T-helper 9 cell (primary cell): Measurements from ENCODE around the gene NPHP4.

Experiments used
- DNase-seq: peaks from one replicate; pipeline ENCODE4 v3.0.0-alpha.2; 2020

Gene NPHP4

GRCh38 chr1:6003568-6004411 is 11.6 kb upstream of the NPHP4 start:
- DNase-seq, result no peak

- DNase-seq, result no peak
Observed at GRCh38 chr1:6002714-6003501, 10.7 kb upstream of the NPHP4 start.

DNA sequence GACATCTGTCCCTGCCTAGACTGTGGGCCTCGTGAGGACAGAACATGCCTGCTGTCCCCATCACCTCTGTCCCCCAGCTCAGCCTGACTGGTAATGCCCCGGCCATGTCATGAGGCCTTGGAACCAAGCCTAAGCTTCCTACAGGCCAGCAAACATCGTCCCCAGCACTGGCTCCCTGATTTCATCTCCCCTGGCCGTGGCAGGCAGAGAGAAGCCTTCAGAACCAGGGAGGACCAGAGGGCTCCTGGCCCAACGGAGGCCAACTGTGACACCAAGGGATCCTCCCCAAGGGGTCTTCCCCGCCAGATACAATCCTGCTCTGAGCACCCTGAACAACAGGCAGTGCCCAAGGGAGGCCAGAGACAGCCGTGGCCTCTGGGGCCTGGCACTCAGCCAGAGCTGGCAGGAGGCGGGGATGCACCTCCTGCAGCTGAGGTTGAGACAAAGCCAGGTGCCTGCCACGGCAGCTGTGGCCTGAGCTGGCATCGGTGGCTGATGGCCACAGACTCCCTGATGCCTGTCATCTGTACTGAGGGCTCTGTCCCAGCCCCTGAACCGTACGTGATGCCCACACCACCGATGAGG is 9.9 kb upstream of the NPHP4 start:
- DNase-seq, result no peak

- no peak for DNase-seq
Observed at GRCh38 chr1:6000444-6001288, 8.4 kb upstream of the NPHP4 start.

DNA sequence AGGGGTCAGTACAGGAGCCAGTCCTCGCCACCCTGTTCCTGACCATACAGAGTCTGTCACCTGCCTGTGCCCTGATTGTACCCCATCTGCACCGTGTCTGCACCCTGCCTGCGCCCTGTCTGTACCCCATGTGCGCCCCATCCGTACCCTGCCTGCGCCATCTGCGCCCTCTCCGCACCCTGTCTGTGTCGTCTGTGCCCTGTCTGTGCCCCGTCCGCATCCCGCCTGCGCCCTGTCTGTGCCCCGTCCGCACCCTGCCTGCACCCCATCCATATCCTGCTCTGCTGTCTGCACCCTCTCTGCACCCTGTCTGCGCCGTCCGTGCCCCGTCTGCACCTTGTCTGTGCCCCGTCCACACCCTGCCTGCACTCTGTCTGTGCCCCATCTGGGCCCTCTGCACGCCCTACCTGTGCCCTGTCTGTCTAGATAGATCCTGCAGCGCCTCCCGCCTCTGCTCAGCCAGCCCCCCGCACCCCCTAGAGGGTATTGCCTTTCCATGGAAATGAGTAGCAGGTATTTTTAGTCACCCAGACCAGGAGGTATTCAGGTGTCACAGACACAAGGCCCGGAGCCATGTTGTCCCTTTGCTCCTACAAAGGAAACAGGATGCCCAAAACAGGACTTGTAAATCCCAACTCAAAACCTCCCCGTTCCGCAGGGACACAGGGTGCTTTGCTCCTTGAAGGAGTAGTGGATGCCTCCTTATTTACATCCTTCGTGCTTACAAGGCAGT is 7.7 kb upstream of the NPHP4 start:
- DNase-seq, result no peak

GRCh38 chr1:5998906-5999301 is 6.7 kb upstream of the NPHP4 start:
- no peak for DNase-seq

GRCh38 chr1:5998051-5998905 is 6.1 kb upstream of the NPHP4 start:
- DNase-seq, result no peak

DNA sequence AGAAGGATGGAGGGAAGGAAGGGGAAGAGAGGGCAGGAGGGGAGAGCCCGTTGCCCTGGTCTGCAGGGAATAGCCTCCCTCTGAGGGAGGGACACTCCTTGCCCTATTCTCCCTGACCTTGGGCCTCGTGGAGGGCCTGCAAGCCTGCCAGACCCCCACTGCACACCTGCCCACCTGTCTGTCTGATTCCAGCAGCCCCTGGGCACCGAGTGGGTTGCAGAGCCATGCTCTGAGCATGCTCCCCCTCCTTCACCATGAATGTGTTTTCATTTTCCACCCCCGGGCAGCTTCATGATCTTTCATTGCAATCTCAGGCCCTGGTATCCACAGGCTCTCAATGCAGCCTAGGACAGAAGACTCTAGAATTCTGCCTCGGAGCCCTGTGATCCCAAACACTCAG is 5.1 kb upstream of the NPHP4 start:
- no peak for DNase-seq

DNA sequence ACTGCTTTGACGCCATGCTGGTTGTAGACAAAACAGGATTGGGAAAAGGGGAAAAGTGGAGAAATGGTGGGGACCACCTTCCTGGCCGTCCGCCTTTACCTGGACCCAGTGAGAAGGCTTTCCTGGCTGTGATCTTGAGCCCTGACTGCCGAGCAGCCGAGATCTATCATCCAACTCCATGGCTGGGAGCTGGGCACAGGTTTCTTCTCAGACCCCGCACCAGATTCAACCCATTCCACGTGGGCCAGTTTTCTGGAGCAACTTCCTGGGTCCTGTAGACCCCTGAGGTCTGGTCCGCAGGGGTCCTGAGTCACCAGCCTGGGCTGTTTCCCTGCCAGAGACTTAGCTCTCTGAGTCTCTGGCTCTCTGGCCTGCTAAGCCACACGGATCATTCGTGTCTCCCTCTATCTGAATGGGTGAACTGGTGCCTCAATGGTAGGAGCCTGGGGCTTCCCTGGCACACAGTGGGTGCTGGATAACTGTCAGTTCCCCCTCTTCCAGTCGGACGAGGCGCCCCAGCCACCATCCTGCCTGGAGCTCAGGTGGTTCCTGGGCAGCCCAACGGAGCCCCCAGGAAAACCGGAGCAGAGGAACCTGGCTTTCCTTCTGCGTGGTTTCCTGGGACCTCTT is 4.5 kb upstream of the NPHP4 start:
- no peak for DNase-seq

DNA sequence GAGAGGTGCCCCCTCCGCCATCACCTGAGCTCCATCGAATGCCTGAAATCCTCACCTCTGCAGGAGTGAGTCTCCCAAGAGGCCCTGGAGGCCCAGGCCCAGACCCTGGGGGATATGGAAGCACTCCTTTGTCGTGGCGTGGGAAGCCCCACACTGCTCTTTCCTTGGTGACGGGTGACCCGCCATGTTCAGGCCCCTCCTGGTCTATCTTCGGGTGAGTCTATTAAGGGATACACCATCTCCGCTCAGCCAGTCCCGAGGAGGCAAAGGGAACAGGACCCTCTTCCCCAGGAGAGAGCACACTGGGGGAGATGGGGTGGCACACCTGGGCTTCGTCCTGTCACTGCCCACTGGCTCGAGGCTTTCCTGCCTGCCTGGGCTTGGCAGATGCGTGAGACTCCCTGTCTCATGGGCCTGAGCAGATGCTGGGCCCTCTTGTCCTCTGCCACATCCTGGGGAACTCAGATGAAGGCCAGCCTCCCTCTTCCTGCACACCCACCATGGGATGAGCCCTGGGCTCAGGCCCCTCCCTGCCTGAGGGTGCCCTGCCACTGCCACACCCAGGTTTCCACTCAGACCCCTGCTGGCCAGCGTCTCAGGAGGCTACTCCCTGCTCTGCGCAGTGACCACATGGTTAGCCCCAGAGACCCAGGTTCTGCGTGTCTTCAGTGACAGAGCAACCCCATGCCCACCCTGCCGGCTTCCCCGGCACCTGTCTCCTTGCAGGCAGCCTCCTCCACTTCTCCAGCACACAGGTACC is 3.8 kb upstream of the NPHP4 start:
- no peak for DNase-seq

DNA sequence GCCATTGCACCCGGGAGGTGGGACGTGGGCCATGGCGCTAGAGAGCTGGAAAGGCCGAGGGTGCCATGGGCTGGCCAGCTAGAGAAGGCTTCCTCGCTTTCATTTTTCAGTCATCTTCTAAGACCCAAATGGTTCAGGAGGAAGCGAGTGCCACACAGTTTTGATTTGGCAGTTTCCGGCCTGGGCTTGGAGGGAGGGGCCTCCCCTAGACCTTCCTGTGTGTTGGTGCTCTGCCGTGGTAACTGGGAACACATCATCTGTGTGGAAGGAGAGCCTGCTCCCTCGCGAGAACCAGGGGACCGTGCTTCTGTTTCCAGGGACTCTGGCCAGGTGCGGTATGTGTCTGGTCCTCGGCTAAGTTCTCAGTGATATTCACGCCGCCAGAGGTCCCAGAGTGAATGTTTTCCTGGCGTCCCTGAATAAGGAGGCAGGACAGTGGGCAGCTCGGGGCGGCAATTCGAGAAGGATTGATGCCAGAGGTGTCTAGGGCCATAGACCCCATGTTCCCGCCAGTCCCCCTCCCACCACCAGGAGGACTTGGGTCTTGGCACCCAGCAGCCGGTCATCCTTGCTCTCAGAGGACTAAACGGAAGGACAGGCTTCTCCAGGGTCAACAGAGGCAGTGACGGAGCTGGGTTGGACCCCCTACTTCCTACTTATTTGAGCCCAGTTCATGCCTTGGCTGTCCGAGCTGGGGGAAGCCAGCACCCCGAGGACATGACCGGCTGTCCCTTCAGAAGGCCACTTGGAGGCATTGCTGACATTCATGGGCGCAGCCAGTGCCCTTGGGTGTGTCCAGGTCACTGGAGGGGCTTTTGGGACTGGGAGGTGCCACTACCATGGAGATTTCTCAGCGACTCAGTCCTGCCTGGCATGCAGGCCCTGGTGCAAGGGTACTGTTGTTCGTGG is 2.7 kb upstream of the NPHP4 start:
- DNase-seq, result peak; percentile 58

- DNase-seq, result no peak
Observed at GRCh38 chr1:5993556-5994491, 1.6 kb upstream of the NPHP4 start.

DNA sequence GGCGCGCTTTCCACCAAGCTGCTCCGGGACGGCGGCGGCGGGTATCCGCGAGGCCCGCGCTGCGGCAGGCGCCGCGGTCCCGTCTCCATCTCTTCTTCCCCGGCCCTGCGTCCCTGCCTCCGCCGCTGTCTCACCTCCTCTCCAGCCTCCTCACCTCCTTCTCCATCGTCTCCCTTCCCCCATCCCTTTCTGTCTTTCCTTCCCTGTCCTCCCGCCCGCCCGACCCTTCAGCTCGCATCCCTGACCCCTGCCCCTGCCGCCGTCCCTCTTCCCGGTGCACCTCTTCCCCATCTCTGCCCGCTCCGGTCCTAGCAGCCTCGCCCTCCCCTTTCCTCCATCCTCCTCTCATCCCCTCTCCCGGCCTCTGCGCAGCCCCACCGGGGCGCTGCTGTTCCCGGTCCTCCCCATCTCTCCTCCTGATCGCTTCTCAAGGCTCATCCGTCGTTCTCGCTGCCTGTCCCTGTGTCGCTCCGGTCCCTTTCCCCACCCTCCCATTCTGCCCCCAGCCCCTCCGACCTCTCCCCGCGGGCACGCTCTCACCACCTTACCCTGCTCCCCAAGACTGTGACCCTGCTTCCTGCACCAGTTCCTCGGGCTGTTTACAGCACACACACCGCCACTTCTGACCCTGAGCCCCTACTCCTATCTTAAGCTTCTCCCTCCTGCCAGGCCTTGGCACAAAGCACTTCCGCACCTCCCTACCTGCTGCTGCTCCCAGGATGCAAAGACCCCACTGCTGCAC is 760 bp upstream of the NPHP4 start:
- DNase-seq, result no peak

DNA sequence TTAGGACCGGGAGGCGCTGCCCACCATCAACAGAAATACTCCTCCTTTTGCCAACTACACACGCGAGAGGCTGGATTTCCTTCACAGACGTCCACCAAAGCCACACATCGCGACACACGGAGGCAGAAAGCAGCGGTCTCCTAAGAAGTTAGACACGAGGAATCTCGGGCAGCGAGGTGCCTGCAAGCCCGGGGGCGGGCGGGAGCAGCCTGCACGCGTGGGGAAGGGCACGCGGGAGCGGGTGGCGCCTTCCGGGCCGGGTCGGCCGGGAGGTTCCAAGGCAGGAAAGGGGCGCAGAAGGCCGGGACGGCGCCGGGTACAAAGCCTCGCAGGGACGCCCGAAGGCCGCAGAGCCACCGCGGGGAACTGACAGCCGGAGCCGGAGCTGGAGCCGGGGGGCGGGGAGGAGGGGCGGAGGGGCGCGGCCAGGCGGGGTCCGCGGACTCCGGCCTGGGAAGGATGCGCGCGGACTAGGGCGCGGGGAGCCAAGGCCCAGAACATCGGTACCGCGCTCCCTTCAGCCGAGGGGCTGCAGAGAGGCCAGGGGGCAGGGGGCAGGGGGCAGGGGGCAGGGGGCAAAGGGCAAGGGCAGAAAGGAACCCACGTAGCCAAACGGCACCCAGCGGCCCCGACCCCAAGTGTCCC is 722 bp downstream of the NPHP4 start:
- peak; percentile 41 for DNase-seq

- DNase-seq, result no peak
Observed at GRCh38 chr1:5990913-5991312, 1.3 kb downstream of the NPHP4 start.

- DNase-seq, result no peak
Observed at GRCh38 chr1:5989731-5990271, 2.4 kb downstream of the NPHP4 start.
